Raji (cell line): ENCODE measurements around the gene ELOVL1.

Experiments used
- POLR2A ChIP-seq: IDR thresholded peaks from 2 replicates; pipeline ENCODE4 v1.6.1; 2011; ENCODE audit warnings: low read depth, low read length, control low read depth; ENCODE audit not compliant: insufficient read depth

Gene ELOVL1

GRCh38 chr1:43324810-43325209, 43.0 kb downstream of the ELOVL1 start:
- TF ChIP-seq POLR2A = no peak

DNA sequence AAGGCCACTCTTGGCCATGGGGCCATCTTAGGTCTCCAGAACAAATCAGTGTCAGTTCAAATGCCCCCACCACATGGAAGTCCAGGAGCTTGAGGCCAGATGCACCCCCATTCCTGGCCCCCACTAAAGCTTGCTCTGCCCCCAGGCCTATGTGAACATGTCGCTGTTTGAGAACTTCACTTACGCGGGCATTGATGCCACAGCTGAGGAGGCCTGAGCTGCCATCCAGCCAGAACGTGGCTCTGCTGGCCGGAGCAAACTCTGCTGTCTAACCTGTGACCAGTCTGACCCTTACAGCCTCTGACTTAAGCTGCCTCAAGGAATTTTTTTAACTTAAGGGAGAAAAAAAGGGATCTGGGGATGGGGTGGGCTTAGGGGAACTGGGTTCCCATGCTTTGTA, 45.3 kb downstream of the ELOVL1 start:
- TF ChIP-seq POLR2A = no peak

- TF ChIP-seq POLR2A = no peak
These were observed 46.4 kb downstream of the ELOVL1 start for GRCh38 chr1:43321331-43321891.

- TF ChIP-seq POLR2A = no peak
These were observed 48.0 kb downstream of the ELOVL1 start for GRCh38 chr1:43319766-43320165.

DNA sequence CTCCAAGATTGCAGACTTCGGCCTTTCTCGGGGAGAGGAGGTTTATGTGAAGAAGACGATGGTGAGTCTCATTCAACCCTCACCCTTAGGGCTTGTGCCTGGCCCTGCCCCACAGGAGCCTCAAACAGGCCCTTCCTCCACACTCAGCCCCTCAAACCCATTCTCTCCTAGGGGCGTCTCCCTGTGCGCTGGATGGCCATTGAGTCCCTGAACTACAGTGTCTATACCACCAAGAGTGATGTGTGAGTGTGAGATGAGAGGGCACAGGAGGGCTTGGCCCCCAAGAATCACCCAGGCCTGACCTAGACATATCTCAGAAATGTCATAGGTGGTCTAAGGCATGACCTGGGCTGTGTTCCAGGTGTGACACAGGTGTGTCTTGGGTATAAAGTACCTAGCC, 48.5 kb downstream of the ELOVL1 start:
- no peak for TF ChIP-seq POLR2A

GRCh38 chr1:43318831-43319230, 49.0 kb downstream of the ELOVL1 start:
- TF ChIP-seq POLR2A = no peak

- no peak for TF ChIP-seq POLR2A
These were observed 49.9 kb downstream of the ELOVL1 start for GRCh38 chr1:43317817-43318471.

DNA sequence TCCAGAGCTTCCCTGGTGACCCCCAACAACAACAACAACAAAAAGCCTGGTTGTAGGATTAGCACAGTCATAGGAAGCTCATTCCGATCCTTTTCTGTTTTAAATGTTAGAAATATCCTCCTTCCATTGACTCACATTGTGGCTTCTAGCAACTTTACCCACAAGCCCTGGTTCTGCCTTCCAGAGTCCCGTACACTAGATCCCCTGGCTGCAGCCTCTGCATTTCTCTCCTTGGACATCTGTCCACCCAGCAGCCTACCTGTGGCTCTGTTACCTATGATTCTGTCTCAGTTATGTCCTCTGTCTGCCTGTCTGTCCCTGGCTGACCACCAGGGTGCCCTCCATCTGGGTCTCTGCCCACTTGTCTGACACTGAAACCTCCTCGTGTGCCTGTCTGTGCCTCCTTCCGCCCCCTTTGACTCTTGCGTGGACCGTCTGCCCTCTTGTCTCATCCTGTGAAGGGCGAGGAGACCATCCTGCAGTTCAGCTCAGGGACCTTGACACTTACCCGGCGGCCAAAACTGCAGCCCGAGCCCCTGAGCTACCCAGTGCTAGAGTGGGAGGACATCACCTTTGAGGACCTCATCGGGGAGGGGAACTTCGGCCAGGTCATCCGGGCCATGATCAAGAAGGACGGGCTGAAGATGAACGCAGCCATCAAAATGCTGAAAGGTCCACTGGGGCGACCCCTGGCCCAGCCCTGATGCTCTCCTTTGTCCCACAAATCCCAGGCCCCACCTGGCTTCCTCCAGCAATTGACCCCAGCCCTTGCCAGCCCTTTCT, 50.9 kb downstream of the ELOVL1 start:
- TF ChIP-seq POLR2A = no peak

DNA sequence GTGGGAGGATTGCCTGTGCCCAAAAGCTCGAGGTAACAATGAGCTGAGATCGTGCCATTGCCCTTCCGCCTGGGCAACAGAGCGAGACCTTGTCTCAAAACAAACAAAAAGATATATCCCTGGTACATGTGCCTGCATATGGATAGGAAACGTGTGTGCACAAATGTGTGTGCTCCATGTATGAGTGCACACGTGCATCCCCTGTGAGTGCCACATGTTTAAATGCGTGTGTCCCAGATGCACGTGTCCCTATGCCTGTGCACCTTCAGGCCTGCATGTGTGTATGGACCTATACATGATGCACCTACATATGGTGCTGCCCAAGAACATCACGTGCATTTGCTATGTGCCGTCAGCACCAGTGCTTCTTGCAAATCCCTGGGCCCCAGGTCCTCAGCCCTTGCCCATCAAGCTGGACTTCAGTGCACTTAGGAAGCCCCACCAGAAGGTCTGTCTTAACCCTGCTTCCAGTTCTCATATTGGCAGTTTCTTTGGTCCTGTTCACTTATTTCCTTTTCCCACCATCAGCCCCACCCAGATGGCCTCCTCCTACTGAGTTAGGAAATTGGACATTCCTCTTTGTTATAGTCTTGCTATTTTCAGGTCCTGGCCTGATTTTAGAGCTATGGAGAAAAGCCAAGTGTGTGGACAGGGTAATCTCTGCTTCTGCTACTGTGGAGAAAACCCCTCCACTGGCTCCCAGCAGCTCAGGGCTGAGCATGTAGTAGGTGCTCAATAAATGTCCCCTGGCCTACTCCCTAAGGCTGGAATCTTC, 51.7 kb downstream of the ELOVL1 start:
- no peak for TF ChIP-seq POLR2A

DNA sequence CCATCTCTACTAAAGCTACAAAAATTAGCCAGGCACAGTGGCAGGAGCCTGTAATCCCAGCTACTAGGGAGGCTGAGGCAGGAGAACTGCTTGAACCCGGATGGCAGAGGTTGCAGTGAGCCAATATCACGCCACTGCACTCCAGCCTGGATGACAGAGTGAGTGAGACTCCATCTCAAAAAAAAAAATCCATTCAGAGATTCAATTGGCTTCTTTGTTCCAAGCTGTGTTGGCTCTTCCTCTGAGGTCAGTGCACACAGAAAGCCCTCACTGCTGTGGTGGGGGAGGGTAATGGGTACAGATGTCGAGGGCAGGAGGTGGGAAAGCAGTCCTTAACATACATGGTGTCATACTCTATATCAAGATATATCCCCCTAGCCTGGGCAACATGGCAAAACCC, 52.3 kb downstream of the ELOVL1 start:
- no peak for TF ChIP-seq POLR2A

DNA sequence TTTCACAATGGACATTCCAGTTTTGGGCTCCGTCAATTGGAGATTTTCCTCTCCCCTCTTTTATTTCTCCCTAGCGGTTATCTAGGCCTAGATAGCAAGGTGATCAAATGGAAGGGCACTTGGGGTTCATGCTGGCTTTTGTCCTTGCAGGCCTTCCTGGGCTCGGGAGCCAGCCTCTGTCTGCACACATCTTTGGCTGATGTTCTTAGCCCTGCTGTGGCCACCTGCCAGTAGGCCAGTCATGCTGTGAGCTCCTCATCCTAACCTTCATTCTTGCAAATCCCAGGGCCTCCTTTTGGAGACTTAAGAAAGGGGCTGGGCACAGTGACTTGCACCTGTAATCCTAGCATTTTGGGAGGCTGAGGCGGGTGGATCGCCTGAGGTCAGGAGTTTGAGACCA, 53.6 kb downstream of the ELOVL1 start:
- no peak for TF ChIP-seq POLR2A

DNA sequence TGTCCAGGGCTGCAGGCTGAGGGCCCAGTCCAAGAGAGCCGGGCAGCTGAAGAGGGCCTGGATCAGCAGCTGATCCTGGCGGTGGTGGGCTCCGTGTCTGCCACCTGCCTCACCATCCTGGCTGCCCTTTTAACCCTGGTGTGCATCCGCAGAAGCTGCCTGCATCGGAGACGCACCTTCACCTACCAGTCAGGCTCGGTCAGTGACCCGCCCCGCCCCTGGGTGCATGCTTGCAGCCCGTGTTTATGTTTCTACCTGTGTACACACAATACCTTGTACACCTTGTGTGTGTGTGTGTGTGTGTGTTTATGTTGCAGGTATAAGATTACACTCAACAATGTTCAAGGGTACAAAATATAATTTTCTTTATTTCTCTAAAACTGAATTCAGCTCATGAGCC, 54.0 kb downstream of the ELOVL1 start:
- no peak for TF ChIP-seq POLR2A
